Effector memory CD4-positive, alpha-beta T cell (primary cell): ENCODE results near the gene UQCR11.

ENCODE experiments used
- DNase-seq, 3 donors: peaks; one replicate each; pipeline ENCODE4 v3.0.0-alpha.2; 2020
- H3K27ac ChIP-seq: 2 replicates; pipeline ENCODE4 v1.7.0; 2013; ENCODE audit warnings: mild to moderate bottlenecking, low read length, moderate library complexity; ENCODE audit not compliant: insufficient read depth, poor library complexity, severe bottlenecking
- H3K27me3 ChIP-seq: replicated peaks from 2 replicates; pipeline ENCODE4 v1.7.0; 2013; ENCODE audit warnings: mild to moderate bottlenecking, low read length; ENCODE audit not compliant: insufficient read depth, control insufficient read depth, poor library complexity, severe bottlenecking
- H3K36me3 ChIP-seq: 2 replicates; pipeline ENCODE4 v1.7.0; 2013; ENCODE audit warnings: mild to moderate bottlenecking, low read length, moderate library complexity; ENCODE audit not compliant: control insufficient read depth, insufficient read depth
- H3K4me1 ChIP-seq: 2 replicates; pipeline ENCODE4 v1.7.0; 2013; ENCODE audit warnings: low read length, mild to moderate bottlenecking; ENCODE audit not compliant: control insufficient read depth, insufficient read depth, poor library complexity, severe bottlenecking
- H3K4me3 ChIP-seq: 2 replicates; pipeline ENCODE4 v1.7.0; 2013; ENCODE audit warnings: low read length, low read depth, mild to moderate bottlenecking; ENCODE audit not compliant: insufficient read depth, poor library complexity, severe bottlenecking
- H3K9me3 ChIP-seq: 2 replicates; pipeline ENCODE4 v1.7.0; 2013; ENCODE audit warnings: mild to moderate bottlenecking, low read length, moderate library complexity; ENCODE audit not compliant: control insufficient read depth

UQCR11 gene

GRCh38 chr19:1616396-1616795 lies 11.1 kb upstream of the UQCR11 start:
- H3K4me3 ChIP-seq, result no peak overlapping the region
- H3K4me1 ChIP-seq, result no peaks in the 10 kb centered on the region
- DNase-seq, result no peak
- no peaks in the 10 kb centered on the region for H3K27me3 ChIP-seq
- peaks cover 55% of the 10 kb centered on the region for H3K36me3 ChIP-seq
- H3K9me3 ChIP-seq, result no peaks in the 10 kb centered on the region
- H3K27ac ChIP-seq, result no peak overlapping the region

- H3K27ac ChIP-seq, result no peak overlapping the region
- no peaks in the 10 kb centered on the region for H3K27me3 ChIP-seq
- H3K9me3 ChIP-seq, result no peaks in the 10 kb centered on the region
- DNase-seq, result no peak
- H3K4me3 ChIP-seq, result no peak overlapping the region
- peaks cover 3% of the 10 kb centered on the region for H3K4me1 ChIP-seq
- peaks cover 47% of the 10 kb centered on the region for H3K36me3 ChIP-seq
Observed at GRCh38 chr19:1615156-1615765, 10.0 kb upstream of the UQCR11 start.

- peaks cover 38% of the 10 kb centered on the region for H3K36me3 ChIP-seq
- peaks cover 15% of the 10 kb centered on the region for H3K4me1 ChIP-seq
- no peaks in the 10 kb centered on the region for H3K9me3 ChIP-seq
- H3K4me3 ChIP-seq, result no peak overlapping the region
- H3K27me3 ChIP-seq, result no peaks in the 10 kb centered on the region
- no peak overlapping the region for H3K27ac ChIP-seq
- no peak for DNase-seq
Observed at GRCh38 chr19:1613808-1614570, 8.7 kb upstream of the UQCR11 start.

DNA sequence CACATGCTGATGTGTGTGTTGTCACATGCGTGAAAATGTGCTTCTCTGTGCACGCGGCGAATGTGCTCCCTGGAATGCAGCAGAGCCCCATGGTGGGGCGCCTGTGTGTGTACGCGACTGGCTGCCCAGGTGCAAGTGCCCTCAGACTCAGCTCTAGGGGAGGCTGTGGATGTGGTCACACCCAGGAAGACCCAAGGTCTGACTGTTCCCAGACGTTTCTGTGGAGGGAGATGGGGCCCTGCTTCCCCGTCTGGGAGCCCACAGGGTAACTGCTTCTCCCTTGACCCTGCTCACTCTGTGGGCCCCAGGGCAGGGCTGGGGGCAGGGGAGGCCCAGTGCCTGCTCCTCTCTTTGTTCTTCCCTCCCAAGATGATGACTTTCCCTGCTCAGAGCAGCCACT lies 7.9 kb upstream of the UQCR11 start:
- no peak for DNase-seq
- peaks cover 33% of the 10 kb centered on the region for H3K36me3 ChIP-seq
- no peaks in the 10 kb centered on the region for H3K9me3 ChIP-seq
- H3K4me3 ChIP-seq, result no peak overlapping the region
- H3K27ac ChIP-seq, result no peak overlapping the region
- H3K27me3 ChIP-seq, result no peaks in the 10 kb centered on the region
- peaks cover 23% of the 10 kb centered on the region for H3K4me1 ChIP-seq

- Histone ChIP-seq H3K9me3 (no peaks in the 10 kb centered on the region), H3K4me1 (peaks cover 23% of the 10 kb centered on the region), H3K27ac (no peak overlapping the region), H3K27me3 (no peaks in the 10 kb centered on the region), H3K4me3 (no peak overlapping the region), H3K36me3 (peaks cover 33% of the 10 kb centered on the region)
- no peak for DNase-seq
Observed at GRCh38 chr19:1612114-1613086, 7.1 kb upstream of the UQCR11 start.

DNA sequence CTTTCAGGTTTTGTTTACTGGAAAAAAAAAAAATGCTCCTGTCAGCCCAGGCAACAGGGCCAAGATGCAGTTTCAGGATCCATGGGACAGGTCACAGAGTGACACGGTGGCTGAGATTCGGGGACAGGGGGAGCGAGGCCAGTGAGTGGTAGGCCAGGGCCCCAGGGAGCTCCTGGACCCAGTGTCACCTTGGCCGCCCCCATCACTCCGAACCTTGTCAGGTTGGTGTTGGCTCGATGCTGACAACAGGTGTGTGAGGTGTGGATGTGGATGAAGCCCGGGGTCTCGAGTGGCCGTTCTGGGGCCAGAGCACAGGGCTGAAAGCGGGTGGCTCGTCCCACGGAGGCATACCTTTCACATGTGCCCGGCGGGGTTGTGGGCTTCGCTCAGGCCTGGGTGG lies 6.1 kb upstream of the UQCR11 start:
- no peaks in the 10 kb centered on the region for H3K27me3 ChIP-seq
- no peak for DNase-seq
- H3K4me1 ChIP-seq, result peaks cover 23% of the 10 kb centered on the region
- H3K4me3 ChIP-seq, result no peak overlapping the region
- H3K27ac ChIP-seq, result no peak overlapping the region
- peaks cover 33% of the 10 kb centered on the region for H3K36me3 ChIP-seq
- no peaks in the 10 kb centered on the region for H3K9me3 ChIP-seq

DNA sequence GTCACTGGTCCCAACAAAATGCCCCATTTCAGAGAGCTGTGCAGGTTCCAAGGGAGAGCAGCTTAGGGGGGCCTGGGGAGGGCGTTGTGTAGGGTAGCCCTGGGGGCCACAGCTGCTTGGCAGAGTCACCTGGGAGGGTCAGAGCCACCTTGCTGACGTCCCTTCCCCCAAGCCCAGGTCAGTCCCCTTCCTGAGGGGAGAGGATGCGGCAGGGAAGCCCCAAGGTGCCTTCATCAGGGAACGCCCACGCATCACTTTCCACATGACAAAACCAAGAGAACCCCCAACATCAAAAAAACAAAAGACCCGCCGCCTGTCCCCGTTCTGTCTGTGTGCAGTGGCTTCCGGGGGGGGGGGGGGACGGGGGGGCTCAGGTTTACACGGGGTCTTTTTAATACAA lies 5.3 kb upstream of the UQCR11 start:
- Histone ChIP-seq H3K9me3 (no peaks in the 10 kb centered on the region), H3K27ac (peak overlapping the region; percentile 9), H3K36me3 (peaks cover 28% of the 10 kb centered on the region), H3K4me3 (no peak overlapping the region), H3K27me3 (no peaks in the 10 kb centered on the region), H3K4me1 (peaks cover 29% of the 10 kb centered on the region)
- no peak for DNase-seq

DNA sequence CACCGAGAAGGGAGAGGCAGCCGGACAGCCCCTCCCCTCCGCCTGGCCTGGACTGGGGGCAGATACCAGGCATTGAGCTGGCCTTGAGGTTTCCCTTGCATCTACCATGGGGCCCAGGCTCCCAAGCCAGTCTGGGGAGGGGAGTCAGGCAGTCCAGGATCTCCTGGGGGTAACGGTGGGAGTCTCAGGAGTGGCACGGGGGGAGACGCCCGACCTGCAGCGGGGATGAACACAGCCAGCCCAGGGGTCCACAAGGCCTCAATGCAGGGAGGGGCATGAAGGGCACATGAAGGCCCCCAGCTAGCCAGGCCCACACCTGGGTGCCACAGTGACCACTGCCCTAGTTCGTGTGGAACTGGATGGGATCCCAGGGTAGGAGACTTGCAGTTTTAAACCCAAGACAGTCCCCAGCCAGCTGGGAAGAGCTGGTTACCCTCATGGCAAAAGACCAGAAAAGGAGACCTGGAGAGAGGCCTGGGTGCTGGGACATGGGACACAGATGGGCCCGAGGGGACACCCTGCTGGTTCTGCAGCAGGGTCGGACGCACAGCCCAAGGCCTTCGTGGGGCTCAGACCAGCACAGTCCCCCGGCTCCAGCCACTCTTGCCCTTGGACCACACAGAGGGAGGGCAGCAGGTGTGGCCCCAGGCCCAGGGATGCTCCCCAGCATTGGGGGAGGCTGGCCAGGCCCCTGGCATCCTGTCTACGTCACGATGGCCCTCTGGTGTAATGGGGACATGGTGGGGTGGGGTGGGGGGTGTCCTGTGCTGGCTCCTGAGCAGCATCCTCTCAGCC lies 4.6 kb upstream of the UQCR11 start:
- no peak overlapping the region for H3K4me3 ChIP-seq
- no peaks in the 10 kb centered on the region for H3K9me3 ChIP-seq
- no peak for DNase-seq
- peaks cover 22% of the 10 kb centered on the region for H3K36me3 ChIP-seq
- peak overlapping the region; percentile 60 for H3K27ac ChIP-seq
- no peaks in the 10 kb centered on the region for H3K27me3 ChIP-seq
- H3K4me1 ChIP-seq, result peaks cover 31% of the 10 kb centered on the region

DNA sequence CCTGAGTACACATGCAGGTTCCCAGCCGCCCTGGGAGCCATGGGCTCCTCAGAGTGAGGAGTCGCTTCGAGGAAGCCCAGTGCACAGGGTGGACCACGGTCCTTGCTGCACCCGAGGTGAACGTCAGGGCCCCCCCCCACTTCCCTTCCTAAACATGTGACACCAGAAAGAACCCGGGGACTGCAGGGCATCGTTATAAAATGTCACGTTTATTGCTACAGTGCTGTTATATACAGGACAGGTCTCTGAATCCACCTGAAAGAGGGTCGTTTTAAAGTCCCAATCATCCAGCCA lies 3.8 kb upstream of the UQCR11 start:
- peak in 1 of 3 donors; percentile 17 for DNase-seq
- H3K36me3 ChIP-seq, result peaks cover 14% of the 10 kb centered on the region
- peak overlapping the region; percentile 60 for H3K27ac ChIP-seq
- peaks cover 38% of the 10 kb centered on the region for H3K4me1 ChIP-seq
- no peaks in the 10 kb centered on the region for H3K27me3 ChIP-seq
- no peaks in the 10 kb centered on the region for H3K9me3 ChIP-seq
- H3K4me3 ChIP-seq, result peak overlapping the region; percentile 45
